ENCODE results near the gene KCNC4.

- no peak for TF ChIP-seq POLR2A (IDR thresholded peaks at IDR 0.05)
- no peak for TF ChIP-seq POLR2AphosphoS5 (IDR thresholded peaks at IDR 0.05)
Observed at GRCh38 chr1:110205591-110206155, 4.4 kb upstream of the KCNC4 start.
